BJ (cell line): Measurements from ENCODE around the gene RPS19. TPM values are rescaled to one million over a fixed set of nuclear protein-coding genes. Genes with fewer than 3 reads are reported as not detected.

Experiments
- CTCF ChIA-PET: fragments of 350-600 bp; formaldehyde crosslinking; extraction: SDS; loops from one replicate; lab custom pipeline; 2021; ENCODE audit warnings: antibody characterized with exemption, inconsistent platforms; lab: Yijun Ruan, JAX
- POLR2A ChIA-PET: fragments of 300-600 bp; sonication (Branson Sonifier 250); formaldehyde crosslinking; extraction: SDS; loops from one replicate; lab custom pipeline; 2021; ENCODE audit warnings: antibody characterized with exemption; lab: Charles Lee
- DNase-seq: peaks from one replicate; pipeline ENCODE4 v3.0.0-alpha.2; 2011; ENCODE audit warnings: low read depth
- H3K27me3 ChIP-seq: 2 replicates; pipeline ENCODE4 v1.6.0; 2011; ENCODE audit warnings: low read length; ENCODE audit not compliant: control insufficient read depth, insufficient read depth
- H3K36me3 ChIP-seq: 2 replicates; pipeline ENCODE4 v1.5.1; 2011; ENCODE audit warnings: low read length; ENCODE audit not compliant: control insufficient read depth, insufficient read depth
- H3K4me3 ChIP-seq: 2 replicates; pipeline ENCODE4 v1.5.1; 2011; ENCODE audit warnings: low read depth, mild to moderate bottlenecking, control low read depth, low read length
- CTCF ChIP-seq: IDR thresholded peaks from 2 replicates; pipeline ENCODE4 v1.5.1; 2011; ENCODE audit warnings: low read depth, mild to moderate bottlenecking, control low read depth, inconsistent platforms, low read length, moderate library complexity; ENCODE audit not compliant: insufficient read depth
- polyA plus RNA-seq: library from polyadenylated mRNA; depleted of rRNA; stranded (reverse); fragments of >200 nt; gene quantifications from 2 replicates; pipeline ENCODE4 v1.2.3, GENCODE V29; 2011

Gene RPS19
- polyA plus RNA-seq, 1 experiment, result 1,209 TPM

- CTCF ChIA-PET, result interaction anchor here (0.9 to 2.6 kb wide), 4 partner anchors 8 to 84 kb away, joined by 3 to 7 read pairs (median 4); partner anchors contain the start of gene RPS19
- Histone ChIP-seq H3K27me3 (no peaks in the 10 kb centered on the region), H3K4me3 (no peak overlapping the region), H3K36me3 (peaks cover 51% of the 10 kb centered on the region)
- POLR2A ChIA-PET, result no interaction called here
- no peak for TF ChIP-seq CTCF
- no peak for DNase-seq
Observed at GRCh38 chr19:41868120-41868988, 8.3 kb downstream of the RPS19 start.

DNA sequence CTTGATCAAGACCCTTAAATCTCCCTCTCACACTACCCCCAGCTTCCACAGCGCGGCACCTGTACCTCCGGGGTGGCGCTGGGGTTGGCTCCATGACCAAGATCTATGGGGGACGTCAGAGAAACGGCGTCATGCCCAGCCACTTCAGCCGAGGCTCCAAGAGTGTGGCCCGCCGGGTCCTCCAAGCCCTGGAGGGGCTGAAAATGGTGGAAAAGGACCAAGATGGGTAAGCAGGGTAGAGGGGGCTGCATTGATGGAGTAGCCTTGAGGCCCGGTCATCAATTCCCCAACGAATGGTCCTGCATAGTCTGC, 8.9 kb downstream of the RPS19 start:
- CTCF ChIA-PET, result interaction anchor here (0.9 to 2.6 kb wide), 3 partner anchors 9 to 13 kb away, joined by 3 to 7 read pairs (median 4); partner anchors contain the start of gene RPS19
- Histone ChIP-seq H3K36me3 (peaks cover 47% of the 10 kb centered on the region), H3K4me3 (no peak overlapping the region), H3K27me3 (no peaks in the 10 kb centered on the region)
- no peak for DNase-seq
- no peak for TF ChIP-seq CTCF
- POLR2A ChIA-PET, result no interaction called here

- POLR2A ChIA-PET, result no interaction called here
- CTCF ChIA-PET, result interaction anchor here (1.5 to 2.6 kb wide), 2 partner anchors 9 to 11 kb away, joined by 3 to 7 read pairs; partner anchors contain the start of gene RPS19
- peaks cover 42% of the 10 kb centered on the region for H3K36me3 ChIP-seq
- no peak for TF ChIP-seq CTCF
- DNase-seq, result no peak
- no peak overlapping the region for H3K4me3 ChIP-seq
- H3K27me3 ChIP-seq, result no peaks in the 10 kb centered on the region
Observed at GRCh38 chr19:41869374-41869955, 9.4 kb downstream of the RPS19 start.

GRCh38 chr19:41870401-41870873, 10.4 kb downstream of the RPS19 start:
- no peak overlapping the region for H3K4me3 ChIP-seq
- H3K27me3 ChIP-seq, result no peaks in the 10 kb centered on the region
- CTCF ChIA-PET, result interaction anchor here (1.9 to 2.6 kb wide), 2 partner anchors 10 to 82 kb away, joined by 4 to 7 read pairs; partner anchors contain the start of gene RPS19
- DNase-seq, result no peak
- POLR2A ChIA-PET, result interaction anchor here (0.5 kb wide), 2 partner anchors 11 to 73 kb away, joined by 3 to 14 read pairs; no protein-coding TSS in a partner anchor
- peaks cover 36% of the 10 kb centered on the region for H3K36me3 ChIP-seq
- TF ChIP-seq CTCF, result no peak
